ENCODE measurements around the gene NUCB2. TPM values are rescaled to one million over a fixed set of nuclear protein-coding genes. Genes with fewer than 3 reads are reported as not detected.

The NUCB2 gene
- total and polyA plus RNA-seq, 2 of the 13 experiments (the other 11 are each of a cell fraction or from before 2014, with no cell fraction given) = 54.2 to 82.4 TPM

DNA sequence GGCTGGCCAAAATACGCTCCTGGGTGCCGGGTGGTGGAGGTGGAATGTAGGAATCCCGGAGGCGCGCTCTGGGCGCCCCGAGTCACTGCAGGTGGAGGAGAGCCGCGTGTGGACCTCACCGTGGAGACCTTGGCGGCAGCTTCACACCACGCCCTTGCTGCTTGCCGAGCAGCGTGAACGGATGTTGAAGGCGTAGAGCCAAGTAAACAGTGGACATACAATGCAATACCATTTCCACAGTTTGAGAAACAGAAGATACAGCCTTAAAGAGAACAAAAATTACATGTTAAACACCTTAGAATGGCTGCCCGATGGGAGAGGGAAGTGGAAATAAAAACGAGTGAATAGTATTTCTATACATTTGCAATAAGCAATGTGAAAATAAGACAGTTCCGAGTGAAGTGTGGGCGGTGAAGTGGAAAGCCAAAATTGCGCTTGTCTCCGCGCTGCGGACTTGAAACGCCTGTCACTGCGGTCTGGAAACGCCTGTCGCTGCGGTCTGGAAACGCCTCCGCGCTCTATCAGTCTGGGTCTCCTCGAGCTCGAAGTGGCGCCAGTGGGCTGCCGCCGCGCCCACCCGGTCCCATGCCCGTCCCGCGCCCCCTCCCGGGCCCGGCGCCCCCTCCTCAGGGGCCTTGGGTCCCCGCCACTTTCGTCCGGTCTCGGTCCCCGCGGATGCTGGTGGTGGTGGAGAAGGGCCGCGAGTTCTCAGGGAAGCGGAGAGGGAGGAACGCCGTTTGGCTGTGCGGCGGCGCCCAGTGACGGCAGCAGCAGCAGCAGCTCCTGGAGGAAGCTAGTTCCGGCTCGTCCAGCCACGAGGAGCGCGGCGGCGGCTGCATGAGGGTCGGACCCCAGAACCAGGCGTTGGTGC is 76.6 kb downstream of the NUCB2 start (continued):
- TF ChIP-seq TBX3 (IDR thresholded peaks at IDR 0.05; ENCODE audit: borderline replicate concordance) = peak; percentile 23; the same call in 1 of the 2 replicates
- no peak for TF ChIP-seq ZNF260 (CRISPR knock-in tag; IDR thresholded peaks at IDR 0.05; ENCODE audit: borderline replicate concordance, low read depth)
- no peak for TF ChIP-seq ZNF143 (CRISPR knock-in tag; IDR thresholded peaks at IDR 0.05)
- TF ChIP-seq ZNF460 (CRISPR knock-in tag; IDR thresholded peaks at IDR 0.05; ENCODE audit: borderline replicate concordance) = no peak; the same call in 1 of the 2 replicates
- TF ChIP-seq GABPA (IDR thresholded peaks at IDR 0.05; ENCODE audit: low read depth, low read length) = peak; percentile 59
- no peak for TF ChIP-seq GABPA (CRISPR knock-in tag; IDR thresholded peaks at IDR 0.05; ENCODE audit: low read depth)
- peak; percentile 88 for TF ChIP-seq ATF7-NPFF (CRISPR knock-in tag; IDR thresholded peaks at IDR 0.05; ENCODE audit: low read depth)
- TF ChIP-seq NR3C1 (CRISPR knock-in tag; IDR thresholded peaks at IDR 0.05) = no peak
- TF ChIP-seq KDM1A (CRISPR knock-in tag; IDR thresholded peaks at IDR 0.05) = peak; percentile 12; the same call in 1 of the 2 replicates
- peak; percentile 87; the same call in 1 of the 2 replicates for TF ChIP-seq ZNF616 (CRISPR knock-in tag; IDR thresholded peaks at IDR 0.05; ENCODE audit: low read depth)
- TF ChIP-seq SATB2 (CRISPR knock-in tag; IDR thresholded peaks at IDR 0.05) = peak; percentile 79; the same call in 1 of the 2 replicates
- no peak for TF ChIP-seq ZBTB49 (CRISPR knock-in tag; IDR thresholded peaks at IDR 0.05; ENCODE audit: borderline replicate concordance)
- TF ChIP-seq, protein P1, sequence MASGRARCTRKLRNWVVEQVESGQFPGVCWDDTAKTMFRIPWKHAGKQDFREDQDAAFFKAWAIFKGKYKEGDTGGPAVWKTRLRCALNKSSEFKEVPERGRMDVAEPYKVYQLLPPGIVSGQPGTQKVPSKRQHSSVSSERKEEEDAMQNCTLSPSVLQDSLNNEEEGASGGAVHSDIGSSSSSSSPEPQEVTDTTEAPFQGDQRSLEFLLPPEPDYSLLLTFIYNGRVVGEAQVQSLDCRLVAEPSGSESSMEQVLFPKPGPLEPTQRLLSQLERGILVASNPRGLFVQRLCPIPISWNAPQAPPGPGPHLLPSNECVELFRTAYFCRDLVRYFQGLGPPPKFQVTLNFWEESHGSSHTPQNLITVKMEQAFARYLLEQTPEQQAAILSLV (CRISPR knock-in tag; IDR thresholded peaks at IDR 0.05; ENCODE audit: borderline replicate concordance) = peak; percentile 56
- no peak for TF ChIP-seq ZNF775 (CRISPR knock-in tag; IDR thresholded peaks at IDR 0.05; ENCODE audit: borderline replicate concordance)
- no peak for TF ChIP-seq ZNF432 (CRISPR knock-in tag; IDR thresholded peaks at IDR 0.05; ENCODE audit: borderline replicate concordance)
- TF ChIP-seq PHF20 (CRISPR knock-in tag; IDR thresholded peaks at IDR 0.05) = peak; percentile 79
- TF ChIP-seq MEF2D (CRISPR knock-in tag; IDR thresholded peaks at IDR 0.05) = peak; percentile 63; the same call in 1 of the 2 replicates
- TF ChIP-seq ZNF609 (CRISPR knock-in tag; IDR thresholded peaks at IDR 0.05; ENCODE audit: borderline replicate concordance) = peak; percentile 68
- TF ChIP-seq, protein P2, sequence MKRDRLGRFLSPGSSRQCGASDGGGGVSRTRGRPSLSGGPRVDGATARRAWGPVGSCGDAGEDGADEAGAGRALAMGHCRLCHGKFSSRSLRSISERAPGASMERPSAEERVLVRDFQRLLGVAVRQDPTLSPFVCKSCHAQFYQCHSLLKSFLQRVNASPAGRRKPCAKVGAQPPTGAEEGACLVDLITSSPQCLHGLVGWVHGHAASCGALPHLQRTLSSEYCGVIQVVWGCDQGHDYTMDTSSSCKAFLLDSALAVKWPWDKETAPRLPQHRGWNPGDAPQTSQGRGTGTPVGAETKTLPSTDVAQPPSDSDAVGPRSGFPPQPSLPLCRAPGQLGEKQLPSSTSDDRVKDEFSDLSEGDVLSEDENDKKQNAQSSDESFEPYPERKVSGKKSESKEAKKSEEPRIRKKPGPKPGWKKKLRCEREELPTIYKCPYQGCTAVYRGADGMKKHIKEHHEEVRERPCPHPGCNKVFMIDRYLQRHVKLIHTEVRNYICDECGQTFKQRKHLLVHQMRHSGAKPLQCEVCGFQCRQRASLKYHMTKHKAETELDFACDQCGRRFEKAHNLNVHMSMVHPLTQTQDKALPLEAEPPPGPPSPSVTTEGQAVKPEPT (CRISPR knock-in tag; IDR thresholded peaks at IDR 0.05; ENCODE audit: low read depth) = peak; percentile 82
